ENCODE measurements around the gene CIP2A. TPM values are rescaled to one million over a fixed set of nuclear protein-coding genes. Genes with fewer than 3 reads are reported as not detected.

The CIP2A gene
- total RNA-seq, 1 donor from 2014 or later, result 5.7 TPM

GRCh38 chr3:108527109-108527508 lies 62.1 kb downstream of the CIP2A start:
- H3K36me3 Mint-ChIP-seq (ENCODE audit: low read depth), result no peaks in the 10 kb centered on the region
- H3K4me3 Mint-ChIP-seq (ENCODE audit: unreplicated experiment), result no peak overlapping the region
- DNase-seq (ENCODE audit: low spot score), result no peak
- no peak overlapping the region for H3K27ac Mint-ChIP-seq (ENCODE audit: unreplicated experiment)
- H3K4me1 Mint-ChIP-seq (ENCODE audit: low read depth), result peaks cover 8% of the 10 kb centered on the region
- H3K9me3 Mint-ChIP-seq (ENCODE audit: low read depth), result no peaks in the 10 kb centered on the region
- H3K27me3 Mint-ChIP-seq (ENCODE audit: low read depth), result no peaks in the 10 kb centered on the region
- TF ChIP-seq CTCF (IDR thresholded peaks at IDR 0.05), result no peak

- no peak for TF ChIP-seq CTCF (IDR thresholded peaks at IDR 0.05)
- Mint-ChIP-seq H3K9me3 (ENCODE audit: low read depth) (no peaks in the 10 kb centered on the region), H3K27ac (ENCODE audit: unreplicated experiment) (no peak overlapping the region), H3K36me3 (ENCODE audit: low read depth) (no peaks in the 10 kb centered on the region), H3K4me1 (ENCODE audit: low read depth) (peaks cover 8% of the 10 kb centered on the region), H3K4me3 (ENCODE audit: unreplicated experiment) (no peak overlapping the region), H3K27me3 (ENCODE audit: low read depth) (no peaks in the 10 kb centered on the region)
- DNase-seq (ENCODE audit: low spot score), result no peak
These were observed 63.3 kb downstream of the CIP2A start for GRCh38 chr3:108525971-108526370.

GRCh38 chr3:108525256-108525655 lies 64.0 kb downstream of the CIP2A start:
- no peak for DNase-seq (ENCODE audit: low spot score)
- Mint-ChIP-seq H3K4me1 (ENCODE audit: low read depth) (peaks cover 8% of the 10 kb centered on the region), H3K4me3 (ENCODE audit: unreplicated experiment) (no peak overlapping the region)

GRCh38 chr3:108524537-108524936 lies 64.7 kb downstream of the CIP2A start:
- DNase-seq (ENCODE audit: low spot score), result no peak
- H3K27ac Mint-ChIP-seq (ENCODE audit: unreplicated experiment), result no peak overlapping the region
- TF ChIP-seq CTCF (IDR thresholded peaks at IDR 0.05), result no peak
- no peak overlapping the region for H3K4me3 Mint-ChIP-seq (ENCODE audit: unreplicated experiment)
- no peaks in the 10 kb centered on the region for H3K36me3 Mint-ChIP-seq (ENCODE audit: low read depth)
- no peaks in the 10 kb centered on the region for H3K27me3 Mint-ChIP-seq (ENCODE audit: low read depth)
- peaks cover 8% of the 10 kb centered on the region for H3K4me1 Mint-ChIP-seq (ENCODE audit: low read depth)
- no peaks in the 10 kb centered on the region for H3K9me3 Mint-ChIP-seq (ENCODE audit: low read depth)

More at GRCh38 chr3:108525256-108525655, 64.0 kb downstream of the CIP2A start:
- Mint-ChIP-seq H3K27ac (ENCODE audit: unreplicated experiment) (no peak overlapping the region), H3K27me3 (ENCODE audit: low read depth) (no peaks in the 10 kb centered on the region), H3K9me3 (ENCODE audit: low read depth) (no peaks in the 10 kb centered on the region), H3K36me3 (ENCODE audit: low read depth) (no peaks in the 10 kb centered on the region)
- TF ChIP-seq CTCF (IDR thresholded peaks at IDR 0.05), result no peak

GRCh38 chr3:108518895-108519294 lies 70.3 kb downstream of the CIP2A start:
- no peak for TF ChIP-seq CTCF (IDR thresholded peaks at IDR 0.05)
- no peaks in the 10 kb centered on the region for H3K36me3 Mint-ChIP-seq (ENCODE audit: low read depth)
- no peaks in the 10 kb centered on the region for H3K27me3 Mint-ChIP-seq (ENCODE audit: low read depth)
- no peak for DNase-seq (ENCODE audit: low spot score)
- no peak overlapping the region for H3K4me3 Mint-ChIP-seq (ENCODE audit: unreplicated experiment)
- no peaks in the 10 kb centered on the region for H3K4me1 Mint-ChIP-seq (ENCODE audit: low read depth)
- no peaks in the 10 kb centered on the region for H3K9me3 Mint-ChIP-seq (ENCODE audit: low read depth)
- no peak overlapping the region for H3K27ac Mint-ChIP-seq (ENCODE audit: unreplicated experiment)
